Upper lobe of left lung (tissue), 6 donors: ENCODE measurements around the gene LRRFIP1. TPM values are rescaled to one million over a fixed set of nuclear protein-coding genes. Genes with fewer than 3 reads are reported as not detected.

ENCODE experiments used
- ATAC-seq, 2 donors: fragments of 200-7000 bp; cut with Tn5 transposase; one replicate each; pipeline ENCODE4 v1.9.1; 2022; ENCODE audit warnings: mild to moderate bottlenecking in 2 of 2, moderate library complexity in 2 of 2; ENCODE audit not compliant: low FRiP score in 2 of 2
- DNase-seq, 2 donors: peaks; one replicate each; pipeline ENCODE4 v3.0.0-alpha.2; 2019 to 2020
- H3K27ac ChIP-seq, 4 donors: fragments of 200-600 bp; sonication (generic); one replicate each; pipeline ENCODE4 v1.5.1; 2016 to 2019
- H3K27me3 ChIP-seq, 4 donors: fragments of 200-600 bp; sonication (generic); one replicate each; pipeline ENCODE4 v1.5.1; 2017 to 2019
- H3K36me3 ChIP-seq, 4 donors: fragments of 200-600 bp; sonication (generic); one replicate each; pipeline ENCODE4 v1.5.1; 2016 to 2019
- H3K4me1 ChIP-seq, 4 donors: fragments of 200-600 bp; sonication (generic); one replicate each; pipeline ENCODE4 v1.5.1; 2018 to 2019
- H3K4me3 ChIP-seq, 4 donors: fragments of 200-600 bp; sonication (generic); one replicate each; pipeline ENCODE4 v1.5.1; 2017 to 2019; ENCODE audit warnings: mild to moderate bottlenecking in 2 of 4, moderate library complexity in 1 of 4
- H3K9me3 ChIP-seq, 4 donors: fragments of 200-600 bp; sonication (generic); one replicate each; pipeline ENCODE4 v1.5.1; 2018 to 2019
- EP300 ChIP-seq, 4 donors: sonication (generic); formaldehyde crosslinking; IDR thresholded peaks; one replicate each; pipeline ENCODE4 v1.5.1; 2017; ENCODE audit warnings: antibody characterized with exemption in 4 of 4, control low read depth in 2 of 4
- POLR2A ChIP-seq, 4 donors: fragments of 450-650 bp; IDR thresholded peaks; one replicate each; pipeline ENCODE4 v1.5.1; 2016 to 2017; ENCODE audit warnings: antibody characterized with exemption in 4 of 4, mild to moderate bottlenecking in 2 of 4
- POLR2AphosphoS5 ChIP-seq, 2 donors: sonication (generic); formaldehyde crosslinking; IDR thresholded peaks; one replicate each; pipeline ENCODE4 v1.5.1; 2017; ENCODE audit warnings: antibody characterized with exemption in 2 of 2
- WGBS, 2 donors: methylation state at CpG; one replicate each; pipeline ENCODE4 v1.1.5; 2017 to 2018; 5-methylcytosine and 5-hydroxymethylcytosine counted together
- total RNA-seq, 6 donors: library from RNA; depleted of rRNA in 4 of 6; stranded (reverse); fragments of >200 nt in 4 of 6; gene quantifications; one replicate each; pipeline versions ENCODE4 v1.1.0 to v1.2.1, GENCODE V29; 2016 to 2021
- TF ChIP-seq, protein P1 (sequence below), 6 experiments: fragments of 450-650 bp in 4 of 6; fragments of 200-600 bp in 2 of 6; sonication (generic) in 2 of 6; IDR thresholded peaks; one replicate each; pipeline ENCODE4 v1.5.1; 2016 to 2019; ENCODE audit warnings: antibody characterized with exemption in 6 of 6
- donor health status: DM: no; HTN: no; CAD: no; lungs with moderate emphysema.
- donor health status: DM: no; HTN: yes; CAD: no; lungs with severe emphysema.

The LRRFIP1 gene
- total RNA-seq, 6 donors from 2014 or later, result 185 to 291 (median 242) TPM

GRCh38 chr2:237667893-237668292 is 40.5 kb downstream of the LRRFIP1 start:
- DNase-seq, result no peak
- H3K27me3 ChIP-seq, result no peaks in the 10 kb centered on the region
- peaks cover 14 to 22% (median 17%) of the 10 kb centered on the region in 4 donors for H3K4me1 ChIP-seq
- 87 to 89% methylated on average over 6 of the region's 6 CpGs for WGBS, 2 donors
- no peaks in the 10 kb centered on the region for H3K9me3 ChIP-seq
- ATAC-seq, result no peak
- no peak overlapping the region for H3K27ac ChIP-seq
- TF ChIP-seq EP300 (IDR thresholded peaks at IDR 0.05) (no peak), POLR2A (IDR thresholded peaks at IDR 0.05) (no peak)
- no peaks in the 10 kb centered on the region for H3K36me3 ChIP-seq
- H3K4me3 ChIP-seq, result no peak overlapping the region

- H3K27ac ChIP-seq, result no peak overlapping the region
- ATAC-seq (no peak), DNase-seq (no peak)
- H3K27me3 ChIP-seq, result no peaks in the 10 kb centered on the region
- H3K9me3 ChIP-seq, result no peaks in the 10 kb centered on the region
- TF ChIP-seq, protein P1, sequence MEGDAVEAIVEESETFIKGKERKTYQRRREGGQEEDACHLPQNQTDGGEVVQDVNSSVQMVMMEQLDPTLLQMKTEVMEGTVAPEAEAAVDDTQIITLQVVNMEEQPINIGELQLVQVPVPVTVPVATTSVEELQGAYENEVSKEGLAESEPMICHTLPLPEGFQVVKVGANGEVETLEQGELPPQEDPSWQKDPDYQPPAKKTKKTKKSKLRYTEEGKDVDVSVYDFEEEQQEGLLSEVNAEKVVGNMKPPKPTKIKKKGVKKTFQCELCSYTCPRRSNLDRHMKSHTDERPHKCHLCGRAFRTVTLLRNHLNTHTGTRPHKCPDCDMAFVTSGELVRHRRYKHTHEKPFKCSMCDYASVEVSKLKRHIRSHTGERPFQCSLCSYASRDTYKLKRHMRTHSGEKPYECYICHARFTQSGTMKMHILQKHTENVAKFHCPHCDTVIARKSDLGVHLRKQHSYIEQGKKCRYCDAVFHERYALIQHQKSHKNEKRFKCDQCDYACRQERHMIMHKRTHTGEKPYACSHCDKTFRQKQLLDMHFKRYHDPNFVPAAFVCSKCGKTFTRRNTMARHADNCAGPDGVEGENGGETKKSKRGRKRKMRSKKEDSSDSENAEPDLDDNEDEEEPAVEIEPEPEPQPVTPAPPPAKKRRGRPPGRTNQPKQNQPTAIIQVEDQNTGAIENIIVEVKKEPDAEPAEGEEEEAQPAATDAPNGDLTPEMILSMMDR (IDR thresholded peaks at IDR 0.05), result no peak
- TF ChIP-seq EP300 (IDR thresholded peaks at IDR 0.05) (no peak), POLR2A (IDR thresholded peaks at IDR 0.05) (no peak), POLR2AphosphoS5 (IDR thresholded peaks at IDR 0.05) (no peak)
- WGBS, 2 donors, result 91 to 96% methylated on average over 6 of the region's 6 CpGs
- H3K36me3 ChIP-seq, result no peaks in the 10 kb centered on the region
- peaks cover 14 to 22% (median 17%) of the 10 kb centered on the region in 4 donors for H3K4me1 ChIP-seq
- no peak overlapping the region for H3K4me3 ChIP-seq
Measured at GRCh38 chr2:237668440-237668839, 41.1 kb downstream of the LRRFIP1 start.

GRCh38 chr2:237669283-237669627 is 41.9 kb downstream of the LRRFIP1 start:
- 53 to 59% methylated on average over 3 of the region's 3 CpGs for WGBS, 2 donors
- no peaks in the 10 kb centered on the region for H3K36me3 ChIP-seq
- TF ChIP-seq POLR2AphosphoS5 (IDR thresholded peaks at IDR 0.05) (no peak), POLR2A (IDR thresholded peaks at IDR 0.05) (no peak), EP300 (IDR thresholded peaks at IDR 0.05) (no peak)
- TF ChIP-seq, protein P1 (IDR thresholded peaks at IDR 0.05), result no peak
- no peak overlapping the region for H3K27ac ChIP-seq
- no peaks in the 10 kb centered on the region for H3K9me3 ChIP-seq
- ATAC-seq (no peak), DNase-seq (no peak)
- no peak overlapping the region for H3K4me3 ChIP-seq
- no peaks in the 10 kb centered on the region for H3K27me3 ChIP-seq
- peaks cover 18 to 23% (median 21%) of the 10 kb centered on the region in 4 donors for H3K4me1 ChIP-seq

GRCh38 chr2:237669628-237670392 is 42.4 kb downstream of the LRRFIP1 start:
- H3K4me1 ChIP-seq, result peaks cover 23 to 28% (median 26%) of the 10 kb centered on the region in 4 donors
- TF ChIP-seq EP300 (IDR thresholded peaks at IDR 0.05) (peak in 1 of 4 donors; percentile 49), POLR2AphosphoS5 (IDR thresholded peaks at IDR 0.05) (peak; percentile 62 to 66), POLR2A (IDR thresholded peaks at IDR 0.05) (no peak)
- TF ChIP-seq, protein P1 (IDR thresholded peaks at IDR 0.05), result no peak
- peak overlapping the region in 3 of 4 donors; percentile 4 to 70 (median 11) for H3K27ac ChIP-seq
- ATAC-seq (peak; percentile 58 to 86), DNase-seq (no peak)
- 74 to 75% methylated on average over 20 to 21 of the region's 21 CpGs for WGBS, 2 donors
- H3K4me3 ChIP-seq, result no peak overlapping the region
- no peaks in the 10 kb centered on the region for H3K36me3 ChIP-seq
- no peaks in the 10 kb centered on the region for H3K27me3 ChIP-seq
- no peaks in the 10 kb centered on the region for H3K9me3 ChIP-seq

GRCh38 chr2:237670641-237671040 is 43.3 kb downstream of the LRRFIP1 start:
- TF ChIP-seq POLR2A (IDR thresholded peaks at IDR 0.05), result no peak
- no peak for TF ChIP-seq EP300 (IDR thresholded peaks at IDR 0.05)
- TF ChIP-seq, protein P1 (IDR thresholded peaks at IDR 0.05), result no peak
- no peak for TF ChIP-seq POLR2AphosphoS5 (IDR thresholded peaks at IDR 0.05)
- no peaks in the 10 kb centered on the region for H3K9me3 ChIP-seq
- peaks cover 31 to 37% (median 34%) of the 10 kb centered on the region in 4 donors for H3K4me1 ChIP-seq
- ATAC-seq, result no peak
- peak overlapping the region; percentile 4 to 70 (median 24) for H3K27ac ChIP-seq
- H3K27me3 ChIP-seq, result no peaks in the 10 kb centered on the region
- WGBS, 2 donors, result 82 to 91% methylated on average over 11 to 14 of the region's 14 CpGs
- H3K36me3 ChIP-seq, result no peaks in the 10 kb centered on the region
- DNase-seq, result no peak
- no peak overlapping the region for H3K4me3 ChIP-seq
